Activated T-cell treated with anti-CD3 and anti-CD28 coated beads for 1 hour (primary cell): Measurements from ENCODE around the gene COX11.

Experiments used
- DNase-seq: peaks from one replicate; pipeline ENCODE4 v3.0.0-alpha.2; 2020; ENCODE audit warnings: low read depth

The COX11 gene

GRCh38 chr17:54967621-54968261 is 713 bp downstream of the COX11 start:
- no peak for DNase-seq

GRCh38 chr17:54956791-54957190 is 11.7 kb downstream of the COX11 start:
- no peak for DNase-seq

GRCh38 chr17:54951286-54951685 is 17.2 kb downstream of the COX11 start:
- no peak for DNase-seq

- no peak for DNase-seq
Observed at GRCh38 chr17:54950116-54950515, 18.3 kb downstream of the COX11 start.

GRCh38 chr17:54948380-54948779 is 20.1 kb downstream of the COX11 start:
- no peak for DNase-seq

- no peak for DNase-seq
Observed at GRCh38 chr17:54947396-54947795, 21.1 kb downstream of the COX11 start.

- DNase-seq, result no peak
Observed at GRCh38 chr17:54945671-54946070, 22.8 kb downstream of the COX11 start.

GRCh38 chr17:54945231-54945630 is 23.2 kb downstream of the COX11 start:
- DNase-seq, result no peak

GRCh38 chr17:54944796-54945195 is 23.7 kb downstream of the COX11 start:
- no peak for DNase-seq

- DNase-seq, result no peak
Observed at GRCh38 chr17:54941285-54941684, 27.2 kb downstream of the COX11 start.

- no peak for DNase-seq
Observed at GRCh38 chr17:54937426-54937825, 31.0 kb downstream of the COX11 start.

GRCh38 chr17:54937018-54937417 is 31.4 kb downstream of the COX11 start:
- no peak for DNase-seq

GRCh38 chr17:54935471-54935870 is 33.0 kb downstream of the COX11 start:
- DNase-seq, result no peak

GRCh38 chr17:54933921-54934320 is 34.5 kb downstream of the COX11 start:
- DNase-seq, result no peak

- no peak for DNase-seq
Observed at GRCh38 chr17:54932711-54933110, 35.7 kb downstream of the COX11 start.

GRCh38 chr17:54927525-54927924 is 40.9 kb downstream of the COX11 start:
- no peak for DNase-seq

GRCh38 chr17:54924405-54924804 is 44.0 kb downstream of the COX11 start:
- DNase-seq, result no peak

- no peak for DNase-seq
Observed at GRCh38 chr17:54920819-54921218, 47.6 kb downstream of the COX11 start.

GRCh38 chr17:54919425-54919824 is 49.0 kb downstream of the COX11 start:
- DNase-seq, result no peak

- DNase-seq, result no peak
Observed at GRCh38 chr17:54916721-54917120, 51.7 kb downstream of the COX11 start.
